Panc1 (cell line): ENCODE data around the gene PPP1R9A.

Experiments used
- CTCF ChIP-seq: fragments of 450-650 bp; IDR thresholded peaks from 2 replicates; pipeline ENCODE4 v1.5.1; 2017; ENCODE audit warnings: mild to moderate bottlenecking
- POLR2AphosphoS5 ChIP-seq: IDR thresholded peaks from 2 replicates; pipeline ENCODE4 v1.6.1; 2012; ENCODE audit warnings: mild to moderate bottlenecking, low read depth, low read length, moderate library complexity
- REST ChIP-seq, 2 experiments: IDR thresholded peaks; 2 replicates each; pipeline ENCODE4 v1.6.1; 2011 to 2012; ENCODE audit warnings: low read depth in 2 of 2, control low read depth in 1 of 2, low read length in 1 of 2, mild to moderate bottlenecking in 1 of 2, moderate library complexity in 1 of 2; ENCODE audit not compliant: insufficient read depth in 1 of 2

- TF ChIP-seq CTCF (no peak), POLR2AphosphoS5 (no peak), REST (IDR thresholded peaks at IDR 0.05; ENCODE audit: insufficient read depth in 1 of 2, low read depth in 2 of 2, low read length in 1 of 2) (no peak)
Measured at GRCh38 chr7:94941844-94942632, 34.6 kb downstream of the PPP1R9A start.
